Esophagus (tissue), 2 donors: Measurements from ENCODE around the gene LHX4. TPM values are rescaled to one million over a fixed set of nuclear protein-coding genes. Genes with fewer than 3 reads are reported as not detected.

Experiments used
- H3K27ac ChIP-seq, 2 donors: one replicate each; pipeline ENCODE4 v1.5.1; 2013; ENCODE audit warnings: low read depth in 2 of 2, mild to moderate bottlenecking in 2 of 2, inconsistent platforms in 1 of 2, low read length in 1 of 2, moderate library complexity in 1 of 2
- H3K27me3 ChIP-seq, 2 donors: one replicate each; pipeline ENCODE4 v1.6.1; 2013; ENCODE audit warnings: low read length in 2 of 2, control low read depth in 1 of 2, mild to moderate bottlenecking in 1 of 2; ENCODE audit not compliant: insufficient read depth in 2 of 2, control insufficient read depth in 1 of 2
- H3K36me3 ChIP-seq, 2 donors: one replicate each; pipeline ENCODE4 v1.6.1; 2013; ENCODE audit warnings: low read length in 1 of 2; ENCODE audit not compliant: control insufficient read depth in 2 of 2, insufficient read depth in 2 of 2
- H3K4me1 ChIP-seq, 2 donors: one replicate each; pipeline ENCODE4 v1.6.1; 2013; ENCODE audit warnings: low read length in 1 of 2; ENCODE audit not compliant: control insufficient read depth in 2 of 2, insufficient read depth in 2 of 2
- H3K4me3 ChIP-seq, 2 donors: one replicate each; pipeline ENCODE4 v1.5.1; 2013; ENCODE audit warnings: low read length in 2 of 2, mild to moderate bottlenecking in 2 of 2, low read depth in 1 of 2, moderate library complexity in 1 of 2
- H3K9me3 ChIP-seq, 2 donors: one replicate each; pipeline ENCODE4 v1.6.1; 2013; ENCODE audit warnings: mild to moderate bottlenecking in 2 of 2, low read depth in 1 of 2, low read length in 1 of 2, moderate library complexity in 1 of 2; ENCODE audit not compliant: control insufficient read depth in 2 of 2, insufficient read depth in 1 of 2
- WGBS, 2 donors: extraction: QIAGEN DNeasy Blood & Tissue Kit; methylation state at CpG; one replicate each; pipeline ENCODE4 v1.1.7; 2013; 5-methylcytosine and 5-hydroxymethylcytosine counted together
- polyA plus RNA-seq, 2 donors: library from polyadenylated mRNA; stranded (reverse); fragments of 200-250 nt; gene quantifications; one replicate each; pipeline ENCODE4 v1.2.3, GENCODE V29; 2013
- donor health status: healthy with polysubstance abuse.
- donor health status: Bipolar disorder and iron deficiency.

LHX4 gene
- polyA plus RNA-seq, 2 donors: 0.13 to 0.28 TPM

- Histone ChIP-seq H3K27ac (no peak overlapping the region), H3K4me3 (no peak overlapping the region), H3K9me3 (no peaks in the 10 kb centered on the region), H3K27me3 (no peaks in the 10 kb centered on the region), H3K4me1 (no peaks in the 10 kb centered on the region), H3K36me3 (no peaks in the 10 kb centered on the region)
- WGBS, 2 donors: 82 to 84% methylated on average over 18 to 20 of the region's 20 CpGs
These were observed 11.0 kb upstream of the LHX4 start for GRCh38 chr1:180218806-180219765.

- no peaks in the 10 kb centered on the region for H3K9me3 ChIP-seq
- 83 to 88% methylated on average over 11 of the region's 11 CpGs for WGBS, 2 donors
- no peaks in the 10 kb centered on the region for H3K27me3 ChIP-seq
- H3K36me3 ChIP-seq: no peaks in the 10 kb centered on the region
- no peaks in the 10 kb centered on the region for H3K4me1 ChIP-seq
- H3K27ac ChIP-seq: no peak overlapping the region
- H3K4me3 ChIP-seq: no peak overlapping the region
These were observed 10.3 kb upstream of the LHX4 start for GRCh38 chr1:180219776-180220175.

- Histone ChIP-seq H3K4me1 (no peaks in the 10 kb centered on the region), H3K9me3 (peaks cover 0 to 2% of the 10 kb centered on the region in 2 donors), H3K36me3 (no peaks in the 10 kb centered on the region), H3K27ac (no peak overlapping the region), H3K4me3 (no peak overlapping the region), H3K27me3 (peaks cover 0 to 6% of the 10 kb centered on the region in 2 donors)
- 82 to 85% methylated on average over 6 of the region's 6 CpGs for WGBS, 2 donors
These were observed 8.6 kb upstream of the LHX4 start for GRCh38 chr1:180221462-180221861.

GRCh38 chr1:180224902-180225301, 5.2 kb upstream of the LHX4 start:
- 62 to 68% methylated on average over 5 of the region's 5 CpGs for WGBS, 2 donors

GRCh38 chr1:180225403-180225802, 4.7 kb upstream of the LHX4 start:
- Histone ChIP-seq H3K4me3 (no peak overlapping the region), H3K27me3 (peaks cover 6 to 17% of the 10 kb centered on the region in 2 donors)
- 42 to 69% methylated on average over 2 of the region's 2 CpGs for WGBS, 2 donors

More at GRCh38 chr1:180224902-180225301, 5.2 kb upstream of the LHX4 start:
- peaks cover 6 to 17% of the 10 kb centered on the region in 2 donors for H3K27me3 ChIP-seq
- H3K4me1 ChIP-seq: peaks cover 0 to 11% of the 10 kb centered on the region in 2 donors
- H3K9me3 ChIP-seq: peaks cover 0 to 3% of the 10 kb centered on the region in 2 donors
- H3K36me3 ChIP-seq: no peaks in the 10 kb centered on the region
- no peak overlapping the region for H3K4me3 ChIP-seq
- H3K27ac ChIP-seq: no peak overlapping the region

GRCh38 chr1:180227861-180228647, 2.0 kb upstream of the LHX4 start:
- Histone ChIP-seq H3K4me3 (no peak overlapping the region), H3K4me1 (peaks cover 10 to 25% of the 10 kb centered on the region in 2 donors), H3K27me3 (peaks cover 17 to 34% of the 10 kb centered on the region in 2 donors), H3K27ac (no peak overlapping the region), H3K9me3 (peaks cover 0 to 3% of the 10 kb centered on the region in 2 donors), H3K36me3 (no peaks in the 10 kb centered on the region)
- 23 to 24% methylated on average over 17 of the region's 17 CpGs for WGBS, 2 donors

More at GRCh38 chr1:180225403-180225802, 4.7 kb upstream of the LHX4 start:
- Histone ChIP-seq H3K9me3 (peaks cover 0 to 3% of the 10 kb centered on the region in 2 donors), H3K4me1 (peaks cover under 1 to 12% of the 10 kb centered on the region in 2 donors), H3K27ac (no peak overlapping the region), H3K36me3 (no peaks in the 10 kb centered on the region)

- Histone ChIP-seq H3K27me3 (peaks cover 17 to 42% of the 10 kb centered on the region in 2 donors), H3K9me3 (peaks cover 0 to 3% of the 10 kb centered on the region in 2 donors), H3K4me3 (peak overlapping the region; percentile 58 to 62), H3K36me3 (no peaks in the 10 kb centered on the region), H3K4me1 (peaks cover 10 to 27% of the 10 kb centered on the region in 2 donors), H3K27ac (no peak overlapping the region)
- 5 to 6% methylated on average over 57 of the region's 57 CpGs for WGBS, 2 donors
These were observed 1.2 kb upstream of the LHX4 start for GRCh38 chr1:180228648-180229482.

GRCh38 chr1:180230416-180230790, 339 bp downstream of the LHX4 start:
- Histone ChIP-seq H3K36me3 (no peaks in the 10 kb centered on the region), H3K27ac (no peak overlapping the region), H3K4me1 (peaks cover 13 to 39% of the 10 kb centered on the region in 2 donors), H3K4me3 (peak overlapping the region; percentile 26 to 62), H3K9me3 (peaks cover 0 to 3% of the 10 kb centered on the region in 2 donors), H3K27me3 (peaks cover 17 to 46% of the 10 kb centered on the region in 2 donors)
- WGBS, 2 donors: 1 to 2% methylated on average over 28 of the region's 28 CpGs
